Brain microvascular endothelial cell (primary cell): ENCODE data around the gene SSBP1.

Source experiments
- DNase-seq: peaks from one replicate; pipeline ENCODE4 v3.0.0-alpha.2; 2020
- H3K27ac ChIP-seq: fragments of 250-450 bp; sonication (Bioruptor Pico); 2 replicates; pipeline ENCODE4 v1.5.1; 2020; ENCODE audit warnings: mild to moderate bottlenecking, moderate library complexity
- H3K27me3 ChIP-seq: fragments of 250-450 bp; sonication (Bioruptor Pico); replicated peaks from 2 replicates; pipeline ENCODE4 v1.5.1; 2020; ENCODE audit warnings: mild to moderate bottlenecking
- H3K36me3 ChIP-seq: fragments of 250-450 bp; sonication (Bioruptor Pico); replicated peaks from 2 replicates; pipeline ENCODE4 v1.5.1; 2020; ENCODE audit warnings: mild to moderate bottlenecking
- H3K4me3 ChIP-seq: 2 replicates; pipeline ENCODE4 v1.5.1; 2011; ENCODE audit warnings: low read depth, mild to moderate bottlenecking, control low read depth, low read length, moderate library complexity
- CTCF ChIP-seq: IDR thresholded peaks from 2 replicates; pipeline ENCODE4 v1.5.1; 2011; ENCODE audit warnings: low read depth, mild to moderate bottlenecking, moderate library complexity, low read length, control low read depth, inconsistent platforms; ENCODE audit errors: missing control alignments
- in situ Hi-C: cut with HindIII; loops from 2 replicates; pipeline ENCODE4 v1.10.0; 2017; ENCODE audit warnings: low sequenced_read_pairs, low pct_ligation_motif_present

SSBP1 gene

GRCh38 chr7:141704741-141705140, 33.4 kb upstream of the SSBP1 start:
- Histone ChIP-seq H3K4me3 (no peak overlapping the region), H3K36me3 (no peaks in the 10 kb centered on the region), H3K27ac (no peak overlapping the region), H3K27me3 (no peaks in the 10 kb centered on the region)
- in situ Hi-C loops, result no loop called here
- no peak for TF ChIP-seq CTCF
- no peak for DNase-seq

DNA sequence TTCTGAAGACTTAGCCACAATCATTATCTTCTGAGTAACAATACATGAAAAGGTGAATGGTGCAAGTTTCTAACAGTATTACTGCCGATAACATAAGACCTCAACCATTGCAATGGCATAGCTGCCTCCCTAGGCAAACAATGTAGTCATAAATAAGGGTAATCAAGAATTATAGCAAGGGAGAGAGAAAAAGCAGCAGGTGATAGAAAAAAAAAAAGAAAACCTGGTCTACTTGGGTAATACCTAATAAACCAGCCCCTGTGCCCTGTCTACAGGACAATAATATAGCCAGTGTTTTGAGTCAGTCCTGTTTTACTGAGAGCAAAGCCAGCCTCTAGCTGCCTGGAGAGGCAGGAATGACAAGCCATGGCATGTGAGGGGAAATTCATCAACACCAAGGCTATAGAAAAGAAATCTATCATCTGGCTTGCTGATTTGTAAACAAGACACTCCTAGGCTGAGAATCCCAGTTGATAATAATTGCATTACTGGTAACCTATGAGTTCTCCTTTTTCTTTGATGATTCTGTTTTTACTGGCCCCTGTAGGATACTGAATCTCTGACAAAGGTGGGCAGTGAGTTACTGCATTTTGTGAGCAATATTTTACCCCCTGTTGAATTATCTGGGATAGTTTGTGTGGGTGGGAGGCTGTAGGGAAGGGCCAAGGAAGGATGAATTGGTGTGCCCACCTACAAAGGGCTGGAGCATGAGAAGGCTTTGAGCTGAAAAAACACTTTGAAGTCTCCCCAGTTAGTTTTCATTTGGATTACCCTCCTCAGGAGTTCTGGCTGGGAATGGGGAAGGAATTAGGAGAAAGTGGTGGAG, 31.7 kb upstream of the SSBP1 start:
- TF ChIP-seq CTCF, result no peak
- no peak overlapping the region for H3K27ac ChIP-seq
- H3K4me3 ChIP-seq, result no peak overlapping the region
- in situ Hi-C loops, result no loop called here
- H3K36me3 ChIP-seq, result no peaks in the 10 kb centered on the region
- no peaks in the 10 kb centered on the region for H3K27me3 ChIP-seq
- no peak for DNase-seq

DNA sequence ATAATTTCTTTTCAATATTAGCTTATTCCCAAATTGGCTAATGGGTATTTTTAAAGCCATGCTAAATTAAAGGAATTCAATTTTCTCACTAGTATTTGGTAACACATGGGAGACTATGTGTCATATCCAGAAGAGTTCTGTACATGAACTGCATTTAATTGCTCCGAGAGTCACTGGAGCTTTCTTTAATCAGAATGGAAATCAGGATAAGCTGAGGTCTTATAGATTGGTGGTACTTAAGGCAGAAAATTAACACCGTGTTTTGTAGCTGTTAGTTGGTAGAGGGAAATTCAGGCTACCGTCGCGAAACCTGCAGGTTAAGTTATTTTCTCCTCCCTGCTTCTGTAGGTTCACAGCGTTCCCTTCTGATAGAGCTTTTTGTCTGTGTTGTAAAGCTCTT, 29.8 kb upstream of the SSBP1 start, which contains the start of gene WEE2:
TSS of gene WEE2 (plus strand) at position 3 of the 400 bp plus-strand sequence. CDS start 406 bp downstream, outside the sequence.
- no peak for DNase-seq
- Histone ChIP-seq H3K27me3 (no peaks in the 10 kb centered on the region), H3K27ac (no peak within 1 kb of the TSS), H3K36me3 (no peaks in the 10 kb centered on the region), H3K4me3 (no peak within 1 kb of the TSS)
- TF ChIP-seq CTCF, result no peak
- in situ Hi-C loops, result no loop called here

DNA sequence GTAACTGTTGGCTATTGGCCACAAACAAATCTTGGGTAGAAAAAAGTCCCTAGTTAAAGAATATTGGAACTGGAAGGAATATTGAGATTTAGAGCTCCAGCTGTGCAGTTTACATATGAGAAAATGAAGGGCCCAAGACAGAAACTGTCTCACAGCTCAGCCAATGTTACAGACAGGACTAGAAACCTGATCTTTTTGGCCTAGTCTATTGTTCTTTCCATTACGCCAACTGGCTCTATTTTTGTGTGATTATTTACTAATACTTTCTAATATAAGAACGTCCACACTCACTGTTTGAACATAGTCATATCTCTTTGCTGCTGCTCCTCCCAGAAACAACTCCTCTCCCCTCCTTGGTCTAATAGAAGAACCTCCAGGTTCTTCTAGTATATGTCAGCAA, 28.8 kb upstream of the SSBP1 start:
- no peak for DNase-seq
- H3K27me3 ChIP-seq, result no peaks in the 10 kb centered on the region
- H3K27ac ChIP-seq, result no peak overlapping the region
- in situ Hi-C loops, result no loop called here
- H3K36me3 ChIP-seq, result no peaks in the 10 kb centered on the region
- no peak for TF ChIP-seq CTCF
- H3K4me3 ChIP-seq, result no peak overlapping the region

DNA sequence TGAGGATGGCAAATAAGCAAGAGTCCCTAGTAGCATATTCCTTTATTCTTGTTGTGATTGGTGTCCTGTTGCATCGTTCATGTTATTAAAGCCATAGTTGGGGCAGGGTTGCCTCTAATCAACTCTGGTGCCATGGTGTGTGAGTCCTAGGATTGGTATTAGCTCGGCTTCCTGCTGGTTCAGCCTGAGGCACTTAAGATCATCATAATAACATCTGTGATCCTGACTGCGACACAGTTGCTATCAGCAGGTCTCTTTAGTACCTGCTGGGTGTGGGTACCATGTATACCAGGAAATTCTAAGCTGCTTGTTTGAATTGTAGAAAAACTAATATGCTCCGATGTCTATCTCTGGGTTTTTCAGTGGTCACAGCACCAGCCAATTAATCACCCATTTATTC, 28.4 kb upstream of the SSBP1 start:
- H3K27ac ChIP-seq, result no peak overlapping the region
- H3K36me3 ChIP-seq, result no peaks in the 10 kb centered on the region
- no peaks in the 10 kb centered on the region for H3K27me3 ChIP-seq
- in situ Hi-C loops, result no loop called here
- no peak overlapping the region for H3K4me3 ChIP-seq
- no peak for DNase-seq
- no peak for TF ChIP-seq CTCF

- no peaks in the 10 kb centered on the region for H3K36me3 ChIP-seq
- no peaks in the 10 kb centered on the region for H3K27me3 ChIP-seq
- in situ Hi-C loops, result no loop called here
- H3K4me3 ChIP-seq, result no peak overlapping the region
- DNase-seq, result no peak
- H3K27ac ChIP-seq, result no peak overlapping the region
- no peak for TF ChIP-seq CTCF
Observed at GRCh38 chr7:141710301-141710700, 27.9 kb upstream of the SSBP1 start.
